T47D (cell line): ENCODE results near the gene THADA.

Experiments used
- DNase-seq, 2 experiments: peaks; one replicate each; pipeline versions ENCODE4 v3.0.0 to v3.0.0-alpha.2; 2011 to 2012; ENCODE audit warnings: low read depth in 1 of 2, low spot score in 1 of 2
- JUND ChIP-seq: IDR thresholded peaks from 2 replicates; pipeline ENCODE4 v1.6.1; 2012; ENCODE audit warnings: low read depth
- in situ Hi-C: cut with HindIII; loops from 2 replicates; pipeline ENCODE4 v1.10.0; 2016; ENCODE audit warnings: low sequenced_read_pairs, low pct_unique_long_range_greater_than_20kb

The THADA gene

GRCh38 chr2:43274721-43275120 is 321.1 kb downstream of the THADA start:
- in situ Hi-C loops: no loop called here
- DNase-seq: no peak
- no peak for TF ChIP-seq JUND

- DNase-seq: no peak
- in situ Hi-C loops: no loop called here
- no peak for TF ChIP-seq JUND
These were observed 321.8 kb downstream of the THADA start for GRCh38 chr2:43274055-43274454.

- in situ Hi-C loops: no loop called here
- no peak for TF ChIP-seq JUND
- no peak for DNase-seq
These were observed 322.3 kb downstream of the THADA start for GRCh38 chr2:43273529-43273928.

GRCh38 chr2:43270930-43271615 is 324.8 kb downstream of the THADA start:
- no peak for TF ChIP-seq JUND
- in situ Hi-C loops: no loop called here
- no peak for DNase-seq

GRCh38 chr2:43270461-43270860 is 325.4 kb downstream of the THADA start:
- DNase-seq: no peak
- TF ChIP-seq JUND: no peak
- in situ Hi-C loops: no loop called here

GRCh38 chr2:43269706-43270105 is 326.1 kb downstream of the THADA start:
- TF ChIP-seq JUND: no peak
- no peak for DNase-seq

GRCh38 chr2:43269074-43269572 is 326.7 kb downstream of the THADA start:
- in situ Hi-C loops: no loop called here
- DNase-seq: no peak
- TF ChIP-seq JUND: no peak

More at GRCh38 chr2:43269706-43270105, 326.1 kb downstream of the THADA start:
- in situ Hi-C loops: no loop called here

GRCh38 chr2:43268066-43268953 is 327.5 kb downstream of the THADA start:
- no peak for TF ChIP-seq JUND
- in situ Hi-C loops: no loop called here

GRCh38 chr2:43267381-43267780 is 328.5 kb downstream of the THADA start:
- TF ChIP-seq JUND: no peak
- no peak for DNase-seq
- in situ Hi-C loops: no loop called here

More at GRCh38 chr2:43268066-43268953, 327.5 kb downstream of the THADA start:
- DNase-seq: no peak

GRCh38 chr2:43266711-43267111 is 329.1 kb downstream of the THADA start:
- no peak for TF ChIP-seq JUND
- no peak for DNase-seq
- in situ Hi-C loops: no loop called here

- TF ChIP-seq JUND: no peak
- no peak for DNase-seq
- in situ Hi-C loops: no loop called here
These were observed 330.4 kb downstream of the THADA start for GRCh38 chr2:43265421-43265820.

- DNase-seq: no peak
- no peak for TF ChIP-seq JUND
- in situ Hi-C loops: no loop called here
These were observed 330.8 kb downstream of the THADA start for GRCh38 chr2:43265001-43265400.

GRCh38 chr2:43262951-43263350 is 332.9 kb downstream of the THADA start:
- in situ Hi-C loops: no loop called here
- no peak for DNase-seq
- no peak for TF ChIP-seq JUND
